Adrenal gland (tissue), 12 donors: ENCODE measurements around the gene MRC2. TPM values are rescaled to one million over a fixed set of nuclear protein-coding genes. Genes with fewer than 3 reads are reported as not detected.

Experiments used
- DNase-seq, 7 donors: peaks; one replicate each; pipeline ENCODE4 v3.0.0-alpha.2; 2019 to 2020
- H3K27ac ChIP-seq, 5 donors: fragments of 200-600 bp; sonication (generic) in 4 of 5; 1 replicate in 3 of 5; 2 replicates in 2 of 5; pipeline versions ENCODE4 v1.5.1 to v1.8.0; 2016 to 2020; ENCODE audit warnings: mild to moderate bottlenecking in 1 of 5
- H3K27me3 ChIP-seq: fragments of 200-600 bp; 2 replicates; pipeline ENCODE4 v1.8.0; 2021
- H3K36me3 ChIP-seq, 2 donors: fragments of 200-600 bp; replicated peaks in 1 of 2; 1 replicate in 1 of 2; 2 replicates in 1 of 2; pipeline versions ENCODE4 v1.5.1 to v1.8.0; 2018 to 2022
- H3K4me1 ChIP-seq, 2 donors: fragments of 200-600 bp; replicated peaks in 1 of 2; 1 replicate in 1 of 2; 2 replicates in 1 of 2; pipeline versions ENCODE4 v1.5.1 to v1.8.0; 2018 to 2021
- H3K4me3 ChIP-seq, 4 donors: fragments of 200-600 bp; sonication (generic) in 3 of 4; one replicate each; pipeline ENCODE4 v1.5.1; 2016 to 2018
- H3K9me3 ChIP-seq, 3 donors: fragments of 200-600 bp; sonication (generic) in 1 of 3; replicated peaks in 1 of 3; 1 replicate in 2 of 3; 2 replicates in 1 of 3; pipeline versions ENCODE4 v1.5.1 to v1.8.0; 2016 to 2021
- POLR2A ChIP-seq, 2 donors: fragments of 450-650 bp; IDR thresholded peaks; one replicate each; pipeline ENCODE4 v1.6.1; 2017; ENCODE audit warnings: antibody characterized with exemption in 2 of 2, mild to moderate bottlenecking in 2 of 2, moderate library complexity in 1 of 2
- WGBS, 4 donors: extraction: QIAGEN DNeasy Blood & Tissue Kit in 2 of 4; methylation state at CpG; one replicate each; pipeline versions ENCODE4 v1.1.5 to v1.1.7; 2013 to 2017; 5-methylcytosine and 5-hydroxymethylcytosine counted together
- intact Hi-C, 2 donors: fragments of 100-400 bp; cut with DNase I; formaldehyde crosslinking; loops; one replicate each; pipeline versions ENCODE4 v1.14.1 to v1.15.0; 2022 to 2023
- polyA plus RNA-seq, 3 donors: library from polyadenylated mRNA; stranded (reverse); fragments of 200-250 nt in 2 of 3; fragments of 350-450 nt in 1 of 3; fragmentation: Illumina TruSeq in 1 of 3; extraction: RNeasy Lipid Tissue Mini Kit (QIAGEN cat#74804) in 1 of 3; gene quantifications; one replicate each; pipeline ENCODE4 v1.2.3, GENCODE V29; 2013 to 2014
- total RNA-seq, 9 donors: library from RNA; depleted of rRNA in 4 of 9; stranded (reverse); fragments of >200 nt in 4 of 9; fragments of 120-200 nt in 1 of 9; fragmentation: NEBNext Ultra II Directional in 1 of 9; extraction: Animal tissue kit (Norgen Biotek cat#: 25700) in 1 of 9; gene quantifications; one replicate each; pipeline versions ENCODE4 v1.1.0 to v1.2.4, GENCODE V29; 2013 to 2023
- TF ChIP-seq, protein P1 (sequence below), 6 experiments: fragments of 450-650 bp in 4 of 6; fragments of 200-600 bp in 2 of 6; sonication (generic) in 1 of 6; IDR thresholded peaks; 1 replicate in 5 of 6; 2 replicates in 1 of 6; pipeline versions ENCODE4 v1.5.1 to v1.8.0; 2016 to 2021; ENCODE audit warnings: antibody characterized with exemption in 6 of 6, mild to moderate bottlenecking in 2 of 6, moderate library complexity in 1 of 6
- donor health status: healthy with polysubstance abuse.
- donor health status: Bipolar disorder and iron deficiency.
- donor health status: DM: yes; HTN: yes; CAD: no.
- donor health status: DM: no; HTN: no; CAD: no.
- donor health status: DM: no; HTN: no; CAD: no.
- donor health status: DM: yes; HTN: yes; CAD: no.

The MRC2 gene
- total and polyA plus RNA-seq, 12 donors, result 5.2 to 68.3 (median 29.6) TPM

DNA sequence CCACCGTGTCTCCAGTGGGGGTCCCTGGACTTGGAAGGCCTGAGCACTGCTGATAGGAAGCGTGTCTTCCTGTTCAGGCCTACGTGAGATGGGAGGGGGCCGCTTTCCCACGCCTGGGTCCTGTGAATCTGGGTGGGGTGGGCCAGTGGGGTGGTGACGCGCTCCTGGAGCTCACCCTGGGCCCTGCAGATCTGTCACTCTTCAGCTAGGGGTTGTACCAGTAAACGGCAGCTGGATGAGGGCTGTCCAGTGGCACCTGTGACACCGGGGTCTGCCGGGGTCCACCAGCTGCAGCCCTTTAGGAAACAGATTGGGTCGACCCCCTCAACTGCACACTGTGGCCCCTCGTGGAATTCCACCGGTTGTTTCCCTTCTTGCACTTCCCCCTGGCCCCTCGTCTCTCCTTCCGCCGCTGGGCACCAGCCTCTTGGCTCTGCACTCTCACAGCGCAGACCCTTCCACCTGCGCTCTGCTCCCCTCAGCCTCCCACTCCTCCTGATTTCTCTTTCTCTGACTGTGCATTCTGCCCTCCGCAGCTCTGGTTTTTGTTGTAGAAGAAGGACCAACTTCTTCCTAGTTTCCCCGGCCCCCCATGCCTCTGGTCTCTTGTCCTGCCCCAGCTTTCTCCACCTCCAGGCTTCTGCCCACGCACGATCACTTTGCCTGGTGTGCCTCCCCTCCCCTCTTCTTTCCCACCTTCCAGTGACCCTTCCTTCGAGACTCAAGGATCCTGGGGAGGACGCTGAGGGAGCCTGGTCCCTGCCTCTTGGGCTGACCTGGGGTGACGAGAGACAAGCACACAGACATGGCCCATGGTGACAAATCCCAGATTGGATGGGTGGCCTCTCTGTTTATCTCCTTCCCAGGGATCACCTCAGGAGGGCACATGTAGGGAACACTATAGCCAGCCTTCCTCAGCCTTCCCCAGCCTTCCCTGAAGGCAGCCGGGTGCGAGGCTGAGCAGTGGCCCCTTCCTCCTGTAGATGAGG is 4.8 kb downstream of the MRC2 start:
- Histone ChIP-seq H3K4me1 (peaks cover 0 to 10% of the 10 kb centered on the region in 2 donors), H3K27me3 (no peaks in the 10 kb centered on the region), H3K27ac (no peak overlapping the region), H3K36me3 (no peaks in the 10 kb centered on the region), H3K4me3 (no peak overlapping the region), H3K9me3 (no peaks in the 10 kb centered on the region)
- intact Hi-C loops, result no loop called here
- WGBS, 4 donors, result 76 to 79% (median 78%) methylated on average over 26 to 27 of the region's 27 CpGs
- no peak for DNase-seq
- no peak for TF ChIP-seq POLR2A (IDR thresholded peaks at IDR 0.05)
- TF ChIP-seq, protein P1, sequence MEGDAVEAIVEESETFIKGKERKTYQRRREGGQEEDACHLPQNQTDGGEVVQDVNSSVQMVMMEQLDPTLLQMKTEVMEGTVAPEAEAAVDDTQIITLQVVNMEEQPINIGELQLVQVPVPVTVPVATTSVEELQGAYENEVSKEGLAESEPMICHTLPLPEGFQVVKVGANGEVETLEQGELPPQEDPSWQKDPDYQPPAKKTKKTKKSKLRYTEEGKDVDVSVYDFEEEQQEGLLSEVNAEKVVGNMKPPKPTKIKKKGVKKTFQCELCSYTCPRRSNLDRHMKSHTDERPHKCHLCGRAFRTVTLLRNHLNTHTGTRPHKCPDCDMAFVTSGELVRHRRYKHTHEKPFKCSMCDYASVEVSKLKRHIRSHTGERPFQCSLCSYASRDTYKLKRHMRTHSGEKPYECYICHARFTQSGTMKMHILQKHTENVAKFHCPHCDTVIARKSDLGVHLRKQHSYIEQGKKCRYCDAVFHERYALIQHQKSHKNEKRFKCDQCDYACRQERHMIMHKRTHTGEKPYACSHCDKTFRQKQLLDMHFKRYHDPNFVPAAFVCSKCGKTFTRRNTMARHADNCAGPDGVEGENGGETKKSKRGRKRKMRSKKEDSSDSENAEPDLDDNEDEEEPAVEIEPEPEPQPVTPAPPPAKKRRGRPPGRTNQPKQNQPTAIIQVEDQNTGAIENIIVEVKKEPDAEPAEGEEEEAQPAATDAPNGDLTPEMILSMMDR (IDR thresholded peaks at IDR 0.05), result no peak

DNA sequence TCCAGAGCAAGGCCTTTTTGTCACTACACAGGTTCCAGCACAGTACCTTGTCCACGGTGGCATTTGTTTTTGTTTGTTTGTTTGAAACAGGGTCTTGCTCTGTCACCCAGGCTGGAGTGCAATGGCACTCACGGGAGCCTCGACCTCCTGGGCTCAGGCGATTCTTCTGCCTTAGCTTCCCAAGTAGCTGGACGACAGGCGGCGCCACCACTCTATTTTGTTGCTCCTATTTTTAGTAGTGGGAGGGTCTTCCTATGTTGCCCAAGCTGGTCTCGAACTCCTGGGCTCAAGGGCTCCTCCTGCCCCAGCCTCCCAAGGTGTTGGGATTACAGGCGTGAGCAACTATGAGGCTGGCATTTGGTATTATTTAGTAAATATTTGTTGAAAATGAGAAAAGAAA is 10.3 kb downstream of the MRC2 start:
- no peak for DNase-seq
- TF ChIP-seq POLR2A (IDR thresholded peaks at IDR 0.05), result no peak
- TF ChIP-seq, protein P1 (IDR thresholded peaks at IDR 0.05), result no peak
- Histone ChIP-seq H3K4me1 (no peaks in the 10 kb centered on the region), H3K27me3 (no peaks in the 10 kb centered on the region), H3K27ac (no peak overlapping the region), H3K9me3 (no peaks in the 10 kb centered on the region), H3K36me3 (no peaks in the 10 kb centered on the region), H3K4me3 (no peak overlapping the region)
- 59 to 81% (median 67%) methylated on average over 9 of the region's 9 CpGs for WGBS, 4 donors
- intact Hi-C loops, result no loop called here

DNA sequence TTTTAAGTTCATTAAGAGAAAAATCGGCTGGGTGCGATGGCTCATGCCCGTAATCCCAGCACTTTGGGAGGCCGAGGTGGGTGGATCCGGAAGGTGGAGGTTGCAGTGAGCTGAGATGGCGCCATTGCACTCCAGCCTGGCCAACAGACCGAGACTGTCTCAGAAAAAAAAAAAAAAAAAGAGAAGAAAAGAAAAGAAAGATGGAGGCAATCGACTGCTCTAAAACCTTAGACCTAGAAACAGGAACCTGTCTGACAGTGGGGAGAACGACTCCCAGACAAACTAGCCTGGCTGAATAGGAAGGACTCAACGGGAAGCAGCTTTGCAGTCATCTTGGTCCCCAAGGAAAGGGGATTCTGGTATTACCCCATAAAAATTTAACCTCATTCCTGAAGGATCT is 13.7 kb downstream of the MRC2 start:
- TF ChIP-seq, protein P1 (IDR thresholded peaks at IDR 0.05), result no peak
- no peak for TF ChIP-seq POLR2A (IDR thresholded peaks at IDR 0.05)
- Histone ChIP-seq H3K4me1 (no peaks in the 10 kb centered on the region), H3K4me3 (no peak overlapping the region), H3K9me3 (no peaks in the 10 kb centered on the region), H3K27me3 (no peaks in the 10 kb centered on the region), H3K36me3 (no peaks in the 10 kb centered on the region), H3K27ac (no peak overlapping the region)
- intact Hi-C loops, result no loop called here
- DNase-seq, result no peak
- 78 to 81% (median 80%) methylated on average over 10 of the region's 10 CpGs for WGBS, 4 donors

DNA sequence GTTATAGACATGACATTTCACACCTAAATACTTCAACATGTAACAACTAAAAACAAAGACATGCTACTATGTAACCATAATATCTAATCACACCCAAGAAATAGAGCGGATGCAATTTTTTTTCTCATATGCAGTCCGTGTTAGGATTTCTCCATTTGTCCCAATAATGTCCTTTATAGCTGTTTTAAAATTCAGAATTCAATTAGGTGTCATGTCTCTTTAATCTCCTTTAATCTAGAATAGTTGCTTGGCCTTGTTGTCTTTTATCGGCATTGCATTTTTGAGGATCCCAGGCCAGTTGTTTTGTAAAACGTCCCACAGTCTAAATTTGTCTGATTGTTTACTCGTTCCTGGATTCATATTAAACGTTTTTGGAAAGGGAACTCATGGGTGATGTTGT is 14.5 kb downstream of the MRC2 start:
- no peaks in the 10 kb centered on the region for H3K27me3 ChIP-seq

More for the DNA sequence above, 14.5 kb downstream of the MRC2 start:
- no peak overlapping the region for H3K4me3 ChIP-seq
- no peaks in the 10 kb centered on the region for H3K36me3 ChIP-seq
- H3K27ac ChIP-seq, result no peak overlapping the region
- TF ChIP-seq POLR2A (IDR thresholded peaks at IDR 0.05), result no peak
- TF ChIP-seq, protein P1 (IDR thresholded peaks at IDR 0.05), result no peak
- intact Hi-C loops, result no loop called here
- H3K4me1 ChIP-seq, result no peaks in the 10 kb centered on the region
- WGBS, 4 donors, result 57 to 70% (median 66%) methylated on average over 6 of the region's 6 CpGs
- H3K9me3 ChIP-seq, result no peaks in the 10 kb centered on the region
- no peak for DNase-seq
